ENCODE data around the gene AGBL1. TPM values are rescaled to one million over a fixed set of nuclear protein-coding genes. Genes with fewer than 3 reads are reported as not detected.

Gene AGBL1
- total and polyA plus RNA-seq, 2 donors (not counting 3 experiments of a cell fraction or from before 2014, with no cell fraction given) = not detected

DNA sequence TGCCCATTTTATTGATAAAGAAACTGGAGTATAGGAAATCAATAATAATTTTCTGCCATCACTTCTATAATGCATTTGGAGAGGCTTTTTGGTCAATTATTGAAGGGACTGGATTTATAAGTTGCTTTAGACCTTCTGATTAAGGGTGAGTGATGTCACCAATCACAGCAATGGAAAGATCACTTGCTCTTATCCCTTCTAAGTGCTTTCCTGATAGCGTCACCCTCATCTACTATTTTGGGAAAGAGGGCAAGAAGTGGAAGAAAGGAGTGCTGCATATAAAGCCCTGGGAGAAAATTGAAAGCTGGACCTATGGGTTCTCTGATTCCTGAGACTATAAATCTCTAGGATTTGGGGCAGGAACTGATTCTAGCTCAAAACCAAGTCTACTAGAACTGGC is 771.3 kb downstream of the AGBL1 start:
- peaks cover 5% of the 10 kb centered on the region for H3K9me3 ChIP-seq (replicated peaks; ENCODE audit: control insufficient read depth, insufficient read depth, low read length)
- no peak overlapping the region for H3K4me3 ChIP-seq (replicated peaks in 1 of 3; ENCODE audit: insufficient read depth in 1 of 3, low read depth in 1 of 3, low read length in 3 of 3)
- no TSS peak for BruUV-seq (replicated peaks)
- no peak for DNase-seq (ENCODE audit: low read depth, low spot score)
- H3K27me3 ChIP-seq (ENCODE audit: control insufficient read depth in 2 of 2, insufficient read depth in 2 of 2, low read length in 2 of 2) = no peaks in the 10 kb centered on the region
- no peak overlapping the region for H3K4me2 ChIP-seq (ENCODE audit: insufficient read depth, low read length)
- H4K20me1 ChIP-seq (replicated peaks; ENCODE audit: control insufficient read depth, extremely low read depth, insufficient read depth, low read length) = no peaks in the 10 kb centered on the region
- no peak overlapping the region for H3K9ac ChIP-seq (replicated peaks; ENCODE audit: extremely low read depth, insufficient read depth, low read length)
- POLR2A ChIA-PET = no interaction called here
- H2AFZ ChIP-seq (ENCODE audit: low read depth, low read length) = no peak overlapping the region
- TF ChIP-seq, protein P1, sequence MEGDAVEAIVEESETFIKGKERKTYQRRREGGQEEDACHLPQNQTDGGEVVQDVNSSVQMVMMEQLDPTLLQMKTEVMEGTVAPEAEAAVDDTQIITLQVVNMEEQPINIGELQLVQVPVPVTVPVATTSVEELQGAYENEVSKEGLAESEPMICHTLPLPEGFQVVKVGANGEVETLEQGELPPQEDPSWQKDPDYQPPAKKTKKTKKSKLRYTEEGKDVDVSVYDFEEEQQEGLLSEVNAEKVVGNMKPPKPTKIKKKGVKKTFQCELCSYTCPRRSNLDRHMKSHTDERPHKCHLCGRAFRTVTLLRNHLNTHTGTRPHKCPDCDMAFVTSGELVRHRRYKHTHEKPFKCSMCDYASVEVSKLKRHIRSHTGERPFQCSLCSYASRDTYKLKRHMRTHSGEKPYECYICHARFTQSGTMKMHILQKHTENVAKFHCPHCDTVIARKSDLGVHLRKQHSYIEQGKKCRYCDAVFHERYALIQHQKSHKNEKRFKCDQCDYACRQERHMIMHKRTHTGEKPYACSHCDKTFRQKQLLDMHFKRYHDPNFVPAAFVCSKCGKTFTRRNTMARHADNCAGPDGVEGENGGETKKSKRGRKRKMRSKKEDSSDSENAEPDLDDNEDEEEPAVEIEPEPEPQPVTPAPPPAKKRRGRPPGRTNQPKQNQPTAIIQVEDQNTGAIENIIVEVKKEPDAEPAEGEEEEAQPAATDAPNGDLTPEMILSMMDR (IDR thresholded peaks at IDR 0.05; ENCODE audit: extremely low read depth in 1 of 2, insufficient read depth in 1 of 2, low read depth in 1 of 2, low read length in 2 of 2) = no peak
- TF ChIP-seq JUN (IDR thresholded peaks at IDR 0.05; ENCODE audit: borderline replicate concordance, insufficient read depth, insufficient read length, low read depth) (no peak), EZH2 (IDR thresholded peaks at IDR 0.05; ENCODE audit: borderline replicate concordance, low read depth, low read length, severe bottlenecking) (no peak), POLR2AphosphoS5 (IDR thresholded peaks at IDR 0.05; ENCODE audit: insufficient read depth, low read depth, low read length) (no peak), FOS (IDR thresholded peaks at IDR 0.05; ENCODE audit: borderline replicate concordance, insufficient read depth, low read length) (no peak), GATA2 (IDR thresholded peaks at IDR 0.05; ENCODE audit: insufficient read depth, insufficient read length, low read depth, low read length) (no peak), MYC (IDR thresholded peaks at IDR 0.05; ENCODE audit: low read depth, low read length) (no peak), POLR2A (IDR thresholded peaks at IDR 0.05; ENCODE audit: low read depth, low read length) (no peak)
- TF ChIP-seq, protein P2, sequence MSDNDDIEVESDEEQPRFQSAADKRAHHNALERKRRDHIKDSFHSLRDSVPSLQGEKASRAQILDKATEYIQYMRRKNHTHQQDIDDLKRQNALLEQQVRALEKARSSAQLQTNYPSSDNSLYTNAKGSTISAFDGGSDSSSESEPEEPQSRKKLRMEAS (IDR thresholded peaks at IDR 0.05; ENCODE audit: insufficient read depth, insufficient read length) = no peak
- H3K27ac ChIP-seq (ENCODE audit: insufficient read depth, low read depth, low read length) = no peak overlapping the region
- H3K79me2 ChIP-seq (ENCODE audit: control insufficient read depth, insufficient read depth, low read length) = no peaks in the 10 kb centered on the region
- CTCF ChIA-PET = no interaction called here
- H3K4me1 ChIP-seq (ENCODE audit: control insufficient read depth, extremely low read depth, insufficient read depth, low read length) = no peaks in the 10 kb centered on the region
- dilution Hi-C loops (cut with MboI; ENCODE audit: extremely low pct_ligation_motif_present, low sequenced_read_pairs) = no loop called here
- H3K36me3 ChIP-seq (ENCODE audit: control insufficient read depth in 2 of 2, extremely low read depth in 1 of 2, insufficient read depth in 2 of 2, low read length in 2 of 2) = no peaks in the 10 kb centered on the region
- FAIRE-seq = no peak
- intact Hi-C loops (cut with micrococcal nuclease) = no loop called here
- H3K9me1 ChIP-seq (replicated peaks; ENCODE audit: control insufficient read depth, extremely low read depth, insufficient read depth, low read length) = no peaks in the 10 kb centered on the region

Measured in endothelial cell of umbilical vein (primary cell).